ENCODE data around the gene C1QTNF1.

- TF ChIP-seq, protein P1, sequence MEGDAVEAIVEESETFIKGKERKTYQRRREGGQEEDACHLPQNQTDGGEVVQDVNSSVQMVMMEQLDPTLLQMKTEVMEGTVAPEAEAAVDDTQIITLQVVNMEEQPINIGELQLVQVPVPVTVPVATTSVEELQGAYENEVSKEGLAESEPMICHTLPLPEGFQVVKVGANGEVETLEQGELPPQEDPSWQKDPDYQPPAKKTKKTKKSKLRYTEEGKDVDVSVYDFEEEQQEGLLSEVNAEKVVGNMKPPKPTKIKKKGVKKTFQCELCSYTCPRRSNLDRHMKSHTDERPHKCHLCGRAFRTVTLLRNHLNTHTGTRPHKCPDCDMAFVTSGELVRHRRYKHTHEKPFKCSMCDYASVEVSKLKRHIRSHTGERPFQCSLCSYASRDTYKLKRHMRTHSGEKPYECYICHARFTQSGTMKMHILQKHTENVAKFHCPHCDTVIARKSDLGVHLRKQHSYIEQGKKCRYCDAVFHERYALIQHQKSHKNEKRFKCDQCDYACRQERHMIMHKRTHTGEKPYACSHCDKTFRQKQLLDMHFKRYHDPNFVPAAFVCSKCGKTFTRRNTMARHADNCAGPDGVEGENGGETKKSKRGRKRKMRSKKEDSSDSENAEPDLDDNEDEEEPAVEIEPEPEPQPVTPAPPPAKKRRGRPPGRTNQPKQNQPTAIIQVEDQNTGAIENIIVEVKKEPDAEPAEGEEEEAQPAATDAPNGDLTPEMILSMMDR (IDR thresholded peaks at IDR 0.05), result no peak
- no peak for TF ChIP-seq JUND (IDR thresholded peaks at IDR 0.05)
- TF ChIP-seq EP300 (IDR thresholded peaks at IDR 0.05; ENCODE audit: borderline replicate concordance in 1 of 2, low read depth in 1 of 2, low read length in 1 of 2), result no peak
- no peak for TF ChIP-seq POLR2AphosphoS5 (IDR thresholded peaks at IDR 0.05; ENCODE audit: low read depth, low read length)
- TF ChIP-seq, protein P2, sequence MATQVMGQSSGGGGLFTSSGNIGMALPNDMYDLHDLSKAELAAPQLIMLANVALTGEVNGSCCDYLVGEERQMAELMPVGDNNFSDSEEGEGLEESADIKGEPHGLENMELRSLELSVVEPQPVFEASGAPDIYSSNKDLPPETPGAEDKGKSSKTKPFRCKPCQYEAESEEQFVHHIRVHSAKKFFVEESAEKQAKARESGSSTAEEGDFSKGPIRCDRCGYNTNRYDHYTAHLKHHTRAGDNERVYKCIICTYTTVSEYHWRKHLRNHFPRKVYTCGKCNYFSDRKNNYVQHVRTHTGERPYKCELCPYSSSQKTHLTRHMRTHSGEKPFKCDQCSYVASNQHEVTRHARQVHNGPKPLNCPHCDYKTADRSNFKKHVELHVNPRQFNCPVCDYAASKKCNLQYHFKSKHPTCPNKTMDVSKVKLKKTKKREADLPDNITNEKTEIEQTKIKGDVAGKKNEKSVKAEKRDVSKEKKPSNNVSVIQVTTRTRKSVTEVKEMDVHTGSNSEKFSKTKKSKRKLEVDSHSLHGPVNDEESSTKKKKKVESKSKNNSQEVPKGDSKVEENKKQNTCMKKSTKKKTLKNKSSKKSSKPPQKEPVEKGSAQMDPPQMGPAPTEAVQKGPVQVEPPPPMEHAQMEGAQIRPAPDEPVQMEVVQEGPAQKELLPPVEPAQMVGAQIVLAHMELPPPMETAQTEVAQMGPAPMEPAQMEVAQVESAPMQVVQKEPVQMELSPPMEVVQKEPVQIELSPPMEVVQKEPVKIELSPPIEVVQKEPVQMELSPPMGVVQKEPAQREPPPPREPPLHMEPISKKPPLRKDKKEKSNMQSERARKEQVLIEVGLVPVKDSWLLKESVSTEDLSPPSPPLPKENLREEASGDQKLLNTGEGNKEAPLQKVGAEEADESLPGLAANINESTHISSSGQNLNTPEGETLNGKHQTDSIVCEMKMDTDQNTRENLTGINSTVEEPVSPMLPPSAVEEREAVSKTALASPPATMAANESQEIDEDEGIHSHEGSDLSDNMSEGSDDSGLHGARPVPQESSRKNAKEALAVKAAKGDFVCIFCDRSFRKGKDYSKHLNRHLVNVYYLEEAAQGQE (IDR thresholded peaks at IDR 0.05; ENCODE audit: low read depth, low read length), result no peak
- TF ChIP-seq RAD21 (IDR thresholded peaks at IDR 0.05; ENCODE audit: low read length), result no peak
- TF ChIP-seq GATA2 (CRISPR knock-in tag; IDR thresholded peaks at IDR 0.05), result no peak
Observed at GRCh38 chr17:79080761-79081290, 56.9 kb downstream of the C1QTNF1 start.

Measured in SK-N-SH (cell line).